GM21825 (cell line): ENCODE results near the gene HYKK.
"Not testable (repeated sequence)": the region's sequence is repeated elsewhere in the genome, so short reads cannot be mapped to it uniquely, and the experiment has no call there.

ENCODE experiments used
- ATAC-seq: cut with Tn5 transposase; IDR thresholded peaks from one replicate; pipeline ENCODE4 v1.9.1; 2021; ENCODE audit warnings: mild to moderate bottlenecking, moderate library complexity; ENCODE audit not compliant: unreplicated experiment

Gene HYKK, protein sequence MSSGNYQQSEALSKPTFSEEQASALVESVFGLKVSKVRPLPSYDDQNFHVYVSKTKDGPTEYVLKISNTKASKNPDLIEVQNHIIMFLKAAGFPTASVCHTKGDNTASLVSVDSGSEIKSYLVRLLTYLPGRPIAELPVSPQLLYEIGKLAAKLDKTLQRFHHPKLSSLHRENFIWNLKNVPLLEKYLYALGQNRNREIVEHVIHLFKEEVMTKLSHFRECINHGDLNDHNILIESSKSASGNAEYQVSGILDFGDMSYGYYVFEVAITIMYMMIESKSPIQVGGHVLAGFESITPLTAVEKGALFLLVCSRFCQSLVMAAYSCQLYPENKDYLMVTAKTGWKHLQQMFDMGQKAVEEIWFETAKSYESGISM

GRCh38 chr15:78506971-78507830, at the start of gene HYKK:
TSS of gene HYKK (plus strand) at chr15:78507577. CDS start at chr15:78513089, 5,512 bp downstream.
- peak; percentile 83 for ATAC-seq

GRCh38 chr15:78460737-78461136, 46.6 kb upstream of the HYKK start:
- no peak for ATAC-seq

GRCh38 chr15:78461171-78461888, 46.0 kb upstream of the HYKK start:
- no peak for ATAC-seq

DNA sequence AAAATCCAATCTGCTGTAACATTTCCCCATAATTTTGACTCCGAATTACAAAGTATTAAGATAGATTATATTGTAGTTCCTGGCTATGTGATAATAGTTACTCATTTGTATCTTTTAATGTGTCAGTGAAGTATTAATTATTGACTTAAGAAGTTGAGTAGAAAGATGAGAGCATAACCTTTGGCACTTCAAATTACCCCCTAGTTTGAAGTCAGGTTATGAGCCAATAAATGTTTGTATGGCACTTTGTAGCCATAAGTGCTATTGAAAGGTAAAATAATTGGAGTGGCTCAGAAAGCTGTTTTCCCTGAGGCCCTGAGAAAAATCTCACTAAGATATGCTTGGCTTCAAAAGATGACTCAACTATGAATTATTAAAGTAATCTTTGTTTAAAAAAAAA, 38.3 kb upstream of the HYKK start:
- no peak for ATAC-seq

DNA sequence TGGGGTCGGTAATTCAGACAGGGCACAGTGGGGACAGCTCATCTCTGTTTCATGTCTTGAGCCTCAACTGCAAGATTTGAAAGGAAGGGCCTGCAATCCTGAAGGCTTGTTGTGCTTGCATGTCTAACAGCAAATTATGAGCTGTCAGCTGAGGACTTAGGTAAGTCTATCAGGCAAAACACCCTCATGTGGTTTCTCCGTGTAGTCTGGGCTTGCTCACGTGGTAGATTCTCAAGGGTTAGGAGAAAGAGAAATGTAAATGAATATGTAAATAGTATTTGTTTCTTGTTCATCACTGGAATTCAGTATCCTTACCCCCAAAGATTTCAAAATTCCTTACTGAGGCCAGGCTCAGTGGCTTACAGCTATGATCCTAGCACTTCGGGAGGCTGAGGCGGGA, 30.1 kb upstream of the HYKK start:
- ATAC-seq: no peak

DNA sequence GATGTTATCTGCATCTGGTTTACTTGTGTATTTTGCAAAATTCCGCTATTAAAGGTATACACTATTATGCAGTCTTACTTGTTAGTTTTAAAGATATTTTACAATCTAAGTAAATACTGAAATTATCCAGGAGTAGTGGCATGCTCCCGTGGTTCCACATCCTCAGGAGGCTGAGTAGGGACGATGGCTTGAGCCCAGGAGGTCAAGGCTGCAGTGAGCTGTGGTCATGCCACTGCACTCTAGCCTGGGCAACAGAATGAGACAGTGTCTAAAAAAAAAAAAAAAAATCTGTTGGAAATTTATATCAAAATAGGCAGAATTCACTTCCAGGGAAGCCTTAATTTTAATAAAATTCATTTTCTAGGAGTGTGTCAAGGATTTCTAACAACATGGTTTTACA, 27.7 kb upstream of the HYKK start:
- no peak for ATAC-seq

GRCh38 chr15:78481917-78482316, 25.5 kb upstream of the HYKK start:
- no peak for ATAC-seq

- no peak for ATAC-seq
These were observed 14.5 kb upstream of the HYKK start for GRCh38 chr15:78492872-78493271.

- no peak for ATAC-seq
These were observed 5.5 kb upstream of the HYKK start for GRCh38 chr15:78501857-78502256.

- ATAC-seq: no peak
These were observed 4.7 kb upstream of the HYKK start for GRCh38 chr15:78502641-78503040.

GRCh38 chr15:78507831-78508160, 419 bp downstream of the HYKK start:
- ATAC-seq: peak; percentile 19

GRCh38 chr15:78508272-78508671, 895 bp downstream of the HYKK start:
- ATAC-seq: no peak

DNA sequence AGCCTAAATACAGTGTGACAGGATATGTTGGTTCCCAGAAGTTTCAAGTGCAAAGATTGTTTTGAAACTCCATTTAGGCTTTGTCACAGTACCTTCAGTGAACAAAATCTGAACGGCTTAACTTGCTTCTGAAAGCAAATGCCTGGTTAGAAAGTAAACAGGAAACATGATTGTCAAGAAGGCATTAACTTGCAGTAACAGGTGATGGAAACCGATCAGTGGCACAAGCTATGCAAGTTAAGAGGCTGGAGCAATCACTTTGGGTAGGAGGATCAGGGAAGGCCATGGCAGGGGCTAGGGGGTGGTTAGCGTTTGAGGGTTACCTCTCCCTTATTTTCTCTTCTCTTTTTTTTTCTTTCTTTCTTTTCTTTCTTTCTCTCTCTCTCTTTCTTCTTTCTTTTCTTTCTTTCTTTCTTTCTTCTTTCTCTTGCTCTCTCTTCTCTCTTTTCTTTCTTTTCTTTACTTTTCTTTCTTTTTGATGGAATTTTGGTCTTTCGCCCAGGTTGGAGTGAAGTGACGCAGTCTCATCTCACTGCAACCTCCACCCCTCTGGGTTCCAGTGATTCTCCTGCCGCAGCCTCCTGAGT, 2.4 kb downstream of the HYKK start:
- no peak for ATAC-seq

DNA sequence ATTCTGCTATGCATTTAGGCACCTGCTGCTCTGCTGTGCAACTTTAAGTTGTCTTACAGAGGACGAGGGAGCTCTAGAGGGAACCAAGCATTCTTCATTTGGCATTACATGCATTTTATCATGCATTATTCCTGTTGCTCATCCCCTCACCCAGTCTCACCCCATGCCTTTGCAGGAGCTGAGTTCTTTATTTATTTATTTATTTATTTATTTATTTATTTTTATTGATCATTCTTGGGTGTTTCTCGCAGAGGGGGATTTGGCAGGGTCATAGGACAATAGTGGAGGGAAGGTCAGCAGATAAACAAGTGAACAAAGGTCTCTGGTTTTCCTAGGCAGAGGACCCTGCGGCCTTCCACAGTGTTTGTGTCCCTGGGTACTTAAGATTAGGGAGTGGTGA, 12.7 kb downstream of the HYKK start:
- ATAC-seq: not testable (repeated sequence)

DNA sequence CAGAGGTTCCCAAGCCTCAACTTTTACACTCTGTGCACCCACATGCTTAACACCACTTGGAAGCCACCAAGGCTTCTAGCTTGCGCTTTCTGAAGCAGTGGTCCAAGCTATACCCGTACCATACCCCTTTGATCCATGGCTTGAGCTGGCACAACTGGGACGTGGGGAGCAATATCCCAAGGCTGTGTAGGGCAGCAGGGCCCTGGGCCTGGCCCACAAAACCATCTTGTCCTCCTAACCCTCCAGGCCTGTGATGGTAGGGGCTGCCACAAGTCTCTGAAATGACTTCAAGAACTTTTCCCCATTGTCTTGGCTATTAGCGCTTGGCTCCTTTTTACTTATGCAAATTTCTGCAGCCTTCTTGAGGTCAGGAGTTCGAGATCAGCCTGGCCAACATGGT, 16.9 kb downstream of the HYKK start:
- ATAC-seq: no peak

DNA sequence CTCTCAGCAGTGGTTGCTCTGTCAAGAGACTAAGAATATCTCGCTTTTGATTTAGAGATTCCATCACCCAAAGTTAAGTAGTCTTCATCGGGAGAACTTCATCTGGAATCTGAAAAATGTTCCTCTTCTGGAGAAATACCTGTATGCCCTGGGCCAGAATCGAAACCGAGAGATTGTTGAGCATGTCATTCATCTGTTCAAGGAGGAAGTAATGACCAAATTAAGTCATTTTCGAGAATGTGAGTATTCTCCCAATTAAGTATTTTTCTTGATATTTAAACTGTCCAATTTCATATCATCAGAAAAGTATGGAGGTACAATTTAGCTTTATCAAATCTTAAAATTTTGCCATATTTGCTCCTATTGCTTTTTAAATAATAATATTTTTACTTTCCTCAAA, 19.9 kb downstream of the HYKK start:
- ATAC-seq: no peak

- ATAC-seq: no peak
These were observed 26.0 kb downstream of the HYKK start for GRCh38 chr15:78533331-78533730.

GRCh38 chr15:78536134-78536533, 28.8 kb downstream of the HYKK start:
- ATAC-seq: no peak

DNA sequence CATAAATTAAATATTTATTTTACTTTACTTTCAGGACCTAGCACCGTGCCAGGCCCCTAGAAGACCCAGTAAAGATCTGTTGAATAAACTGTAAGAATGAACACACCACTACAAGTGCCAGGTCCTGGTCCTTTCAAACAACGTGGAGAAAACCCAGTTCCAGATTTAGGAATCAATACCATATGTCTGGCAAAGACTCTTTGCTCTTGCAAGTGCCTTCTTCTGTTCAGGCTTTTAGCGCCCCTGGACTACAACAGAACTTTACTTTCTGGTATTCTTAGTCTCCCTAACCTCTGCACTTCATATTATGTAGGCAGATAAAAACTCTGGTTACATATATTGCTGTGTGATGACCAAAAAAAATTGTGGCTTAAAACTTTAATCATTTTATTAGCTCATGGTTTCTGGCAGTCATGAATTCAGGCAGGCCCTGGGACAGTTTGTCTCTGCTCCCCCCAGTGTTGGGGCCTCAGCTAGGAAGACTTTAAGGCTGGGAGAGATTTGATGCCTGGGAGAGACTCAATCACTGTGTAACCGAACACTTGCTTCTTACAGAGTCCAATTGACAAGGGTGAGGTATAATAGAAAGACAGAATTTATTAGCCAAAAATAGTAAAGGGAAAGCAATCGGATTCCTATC, 30.0 kb downstream of the HYKK start:
- no peak for ATAC-seq

DNA sequence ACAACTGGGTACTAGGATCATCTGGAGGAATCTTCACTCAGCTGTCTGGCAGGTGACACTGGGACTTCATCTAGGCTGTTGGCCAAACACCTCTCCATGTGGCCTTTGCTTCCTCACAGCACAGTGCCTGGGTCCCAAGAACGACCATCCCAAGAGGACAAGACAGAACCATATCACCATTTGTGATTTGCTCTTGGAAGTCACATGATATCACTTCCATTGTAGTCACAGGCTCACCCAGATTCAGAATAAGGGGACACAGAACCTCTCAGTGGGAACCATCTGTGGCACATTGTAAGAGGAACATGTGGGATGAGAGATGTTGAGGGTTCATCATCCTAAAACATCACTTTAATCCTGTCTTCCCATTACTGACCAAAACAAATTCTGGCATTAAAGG, 31.0 kb downstream of the HYKK start:
- no peak for ATAC-seq
